HepG2 (cell line): Measurements from ENCODE around the gene FRAS1. TPM values are rescaled to one million over a fixed set of nuclear protein-coding genes. Genes with fewer than 3 reads are reported as not detected.

Source experiments
- ATAC-seq: fragments of 200-7000 bp; cut with Tn5 transposase; 3 replicates; pipeline ENCODE4 v1.9.1; 2020; ENCODE audit warnings: mild to moderate bottlenecking, moderate library complexity
- BruUV-seq: library from RNA; stranded (reverse); fragments of 400-500 nt; replicated peaks from 2 replicates; lab custom pipeline; 2021; lab: Mats Ljungman, UMichigan
- CTCF ChIA-PET: fragments of 300-600 bp; formaldehyde crosslinking; extraction: SDS; loops from one replicate; lab custom pipeline; 2021; ENCODE audit warnings: low total read pairs, inconsistent platforms, low intra/inter-chr PET ratio; lab: Yijun Ruan, JAX
- POLR2A ChIA-PET: fragments of 350-600 bp; sonication (Branson Sonifier 250); formaldehyde crosslinking; loops from one replicate; lab custom pipeline; 2020; ENCODE audit warnings: antibody characterized with exemption, inconsistent platforms; lab: Yijun Ruan, JAX
- DNase-seq: peaks from one replicate; pipeline ENCODE4 v3.0.0-alpha.2; 2015; ENCODE audit warnings: low spot score
- FAIRE-seq: peaks from 3 replicates; lab custom pipeline; 2011; peaks lifted over from hg19 to GRCh38; lab: Jason Lieb, UNC
- H2AFZ ChIP-seq: one replicate; pipeline ENCODE4 v1.6.1; 2011; ENCODE audit warnings: low read length, inconsistent platforms
- H3K27ac ChIP-seq: fragments of 300-600 bp; 3 replicates; pipeline ENCODE4 v1.8.0; 2011; ENCODE audit warnings: mixed run types, mild to moderate bottlenecking, mixed read lengths, low read length, inconsistent platforms; ENCODE audit not compliant: insufficient read depth; ENCODE audit errors: extremely low read length
- H3K27me3 ChIP-seq, 2 experiments: fragments of 200-600 bp in 1 of 2; 2 replicates in 1 of 2; 3 replicates in 1 of 2; pipeline versions ENCODE4 v1.6.0 to v1.8.0; 2011; ENCODE audit warnings: low read length in 2 of 2, mild to moderate bottlenecking in 2 of 2, moderate library complexity in 2 of 2, inconsistent platforms in 1 of 2; ENCODE audit not compliant: insufficient read depth in 2 of 2, control insufficient read depth in 1 of 2
- H3K36me3 ChIP-seq, 2 experiments: fragments of 200-600 bp in 1 of 2; replicated peaks in 1 of 2; 2 replicates in 1 of 2; 3 replicates in 1 of 2; pipeline versions ENCODE4 v1.5.1 to v1.8.0; 2011; ENCODE audit warnings: low read length in 2 of 2, inconsistent platforms in 1 of 2; ENCODE audit not compliant: insufficient read depth in 2 of 2, control insufficient read depth in 1 of 2
- H3K4me1 ChIP-seq: 2 replicates; pipeline ENCODE4 v1.5.1; 2012; ENCODE audit warnings: low read length, inconsistent platforms; ENCODE audit not compliant: insufficient read depth
- H3K4me2 ChIP-seq: 2 replicates; pipeline ENCODE4 v1.6.0; 2011; ENCODE audit warnings: low read depth, low read length, inconsistent platforms
- H3K4me3 ChIP-seq, 3 experiments: fragments of 200-600 bp in 1 of 3; sonication (generic), shearing (Covaris generic) in 1 of 3; replicated peaks in 1 of 3; 2 replicates each; pipeline ENCODE4 v1.5.1; 2011 to 2016; ENCODE audit warnings: low read length in 3 of 3, inconsistent platforms in 2 of 3, low read depth in 2 of 3, mild to moderate bottlenecking in 2 of 3, control low read depth in 1 of 3, mixed read lengths in 1 of 3; ENCODE audit not compliant: insufficient read depth in 1 of 3
- H3K79me2 ChIP-seq: one replicate; pipeline ENCODE4 v1.6.1; 2011; ENCODE audit warnings: low read length, inconsistent platforms; ENCODE audit not compliant: insufficient read depth
- H3K9ac ChIP-seq: 2 replicates; pipeline ENCODE4 v1.6.0; 2011; ENCODE audit warnings: mild to moderate bottlenecking, low read depth, low read length, inconsistent platforms; ENCODE audit not compliant: insufficient read depth
- H3K9me3 ChIP-seq: 2 replicates; pipeline ENCODE4 v1.5.1; 2012; ENCODE audit warnings: mild to moderate bottlenecking, low read length
- H4K20me1 ChIP-seq: 2 replicates; pipeline ENCODE4 v1.6.0; 2011; ENCODE audit warnings: inconsistent platforms, mild to moderate bottlenecking, low read length, moderate library complexity; ENCODE audit not compliant: insufficient read depth
- AHR ChIP-seq: IDR thresholded peaks from 2 replicates; pipeline ENCODE4 v1.6.1; 2018; ENCODE audit warnings: missing genetic modification reagents, missing compliant biosample characterization
- CEBPB ChIP-seq: IDR thresholded peaks from 2 replicates; pipeline ENCODE4 v1.6.1; 2011; ENCODE audit warnings: low read depth, low read length, improper control_type of control experiment, borderline replicate concordance
- CEBPG ChIP-seq: IDR thresholded peaks from 2 replicates; pipeline ENCODE4 v1.6.1; 2016
- HNRNPH1 ChIP-seq: fragments of 200-400 bp; formaldehyde crosslinking; optimal IDR thresholded peaks from 2 replicates; pipeline ENCODE3; 2017; ENCODE audit warnings: mild to moderate bottlenecking, low read depth, low read length
- RARA ChIP-seq: IDR thresholded peaks from 2 replicates; pipeline ENCODE4 v1.6.1; 2016; ENCODE audit warnings: missing genetic modification reagents, missing compliant biosample characterization
- ZC3H13 ChIP-seq: sonication (generic); formaldehyde crosslinking; IDR thresholded peaks from 2 replicates; pipeline ENCODE4 v1.8.1; 2023; ENCODE audit warnings: mild to moderate bottlenecking, missing genetic modification reagents, moderate library complexity
- ZFP36L2 ChIP-seq: sonication (generic); formaldehyde crosslinking; IDR thresholded peaks from 2 replicates; pipeline ENCODE4 v1.4.0; 2020; ENCODE audit warnings: missing genetic modification reagents
- ZFP62 ChIP-seq: sonication (generic); formaldehyde crosslinking; IDR thresholded peaks from 2 replicates; pipeline ENCODE4 v1.4.0; 2020; ENCODE audit warnings: missing genetic modification reagents
- ZFP82 ChIP-seq: sonication (generic); formaldehyde crosslinking; IDR thresholded peaks from 2 replicates; pipeline ENCODE4 v1.5.1; 2020; ENCODE audit warnings: mild to moderate bottlenecking, missing genetic modification reagents, borderline replicate concordance
- ZGPAT ChIP-seq: IDR thresholded peaks from 2 replicates; pipeline ENCODE4 v1.6.1; 2016; ENCODE audit warnings: mild to moderate bottlenecking
- ZMYM3 ChIP-seq: sonication (generic); formaldehyde crosslinking; IDR thresholded peaks from 2 replicates; pipeline ENCODE4 v1.5.1; 2020; ENCODE audit warnings: mild to moderate bottlenecking, missing genetic modification reagents
- ZNF484 ChIP-seq: sonication (generic); formaldehyde crosslinking; IDR thresholded peaks from 2 replicates; pipeline ENCODE4 v1.5.1; 2020; ENCODE audit warnings: mild to moderate bottlenecking, low read depth, missing genetic modification reagents, borderline replicate concordance
- ZNF691 ChIP-seq: sonication (generic); formaldehyde crosslinking; IDR thresholded peaks from 2 replicates; pipeline ENCODE4 v1.4.0; 2020; ENCODE audit warnings: missing genetic modification reagents, low read depth, mild to moderate bottlenecking, borderline replicate concordance
- ZNF879 ChIP-seq: sonication (generic); formaldehyde crosslinking; IDR thresholded peaks from 2 replicates; pipeline ENCODE4 v1.8.1; 2023; ENCODE audit warnings: missing genetic modification reagents
- WGBS: methylation state at CpG from one replicate; pipeline ENCODE4 v1.1.6; 2017; ENCODE audit warnings: low lambda C conversion rate; 5-methylcytosine and 5-hydroxymethylcytosine counted together
- in situ Hi-C: cut with HindIII; loops from 2 replicates; pipeline ENCODE4 v1.10.0; 2017; ENCODE audit warnings: low pct_unique_long_range_greater_than_20kb; ENCODE audit not compliant: extremely low pct_ligation_motif_present
- intact Hi-C: fragments of 100-400 bp; cut with micrococcal nuclease; formaldehyde crosslinking; loops from one replicate; pipeline ENCODE4 v1.10.0; 2022; ENCODE audit not compliant: unreplicated experiment
- polyA plus RNA-seq, 8 experiments: library from polyadenylated mRNA; depleted of rRNA in 3 of 8; stranded (reverse) in 7 of 8; unstranded in 1 of 8; fragments of >200 nt; fragmentation: Illumina TruSeq in 4 of 8; extraction: Trizol in 4 of 8; gene quantifications; 2 replicates each; pipeline versions ENCODE4 v1.2.1 to v1.2.3, GENCODE V29; 2011 to 2016; ENCODE audit warnings: low read depth in 4 of 8, missing spikeins in 1 of 8, mixed read lengths in 1 of 8; ENCODE audit not compliant: insufficient read depth in 1 of 8
- total RNA-seq, 5 experiments: library from RNA; depleted of rRNA; stranded (reverse); fragments of >200 nt; fragmentation: Illumina TruSeq; extraction: Trizol; gene quantifications; 2 replicates each; pipeline ENCODE4 v1.2.3, GENCODE V29; 2016; ENCODE audit warnings: low read depth in 1 of 5

FRAS1 gene
- total and polyA plus RNA-seq, 2 of the 13 experiments (the other 11 are each of a cell fraction or from before 2014, with no cell fraction given): 22.5 to 31.6 TPM

GRCh38 chr4:78156520-78156919 is 99.4 kb downstream of the FRAS1 start:
- no peak for ATAC-seq
- POLR2A ChIA-PET: interaction anchor here (1.0 to 1.5 kb wide), 2 partner anchors 9 to 97 kb away, joined by 3 to 4 read pairs; no protein-coding TSS in a partner anchor
- Histone ChIP-seq H3K27ac (peak overlapping the region; percentile 75), H3K36me3 (no peaks in the 10 kb centered on the region), H3K4me1 (peaks cover 58% of the 10 kb centered on the region), H3K79me2 (peaks cover 87% of the 10 kb centered on the region), H3K9ac (0 out of 2 replicates have a peak overlapping the region, but pooled peaks have one; percentile 49), H2AFZ (no peak overlapping the region), H3K9me3 (no peaks in the 10 kb centered on the region), H3K4me2 (0 out of 2 replicates have a peak overlapping the region, but pooled peaks have one; percentile 65), H4K20me1 (no peaks in the 10 kb centered on the region), H3K4me3 (no peak overlapping the region), H3K27me3 (no peaks in the 10 kb centered on the region)
- intact Hi-C loops: no loop called here
- CTCF ChIA-PET: no interaction called here
- FAIRE-seq: no peak
- BruUV-seq: no TSS peak
- TF ChIP-seq ZGPAT (no peak), CEBPB (peak; percentile 84; the same call in 1 of the 2 replicates), CEBPG (CRISPR knock-in tag) (peak; percentile 60; the same call in 1 of the 2 replicates)
- no peak for DNase-seq
- WGBS: 84% methylated on average over 5 of the region's 5 CpGs
- in situ Hi-C loops: no loop called here

GRCh38 chr4:78162342-78162741 is 105.2 kb downstream of the FRAS1 start:
- in situ Hi-C loops: no loop called here
- CTCF ChIA-PET: no interaction called here
- H3K36me3 ChIP-seq: no peaks in the 10 kb centered on the region
- no peaks in the 10 kb centered on the region; the same call in 1 of the 2 replicates for H4K20me1 ChIP-seq
- POLR2A ChIA-PET: no interaction called here
- WGBS: 84% methylated on average over 3 of the region's 3 CpGs
- DNase-seq (no peak), FAIRE-seq (no peak), ATAC-seq (no peak)
- no peaks in the 10 kb centered on the region for H3K9me3 ChIP-seq
- H3K27me3 ChIP-seq: no peaks in the 10 kb centered on the region
- peaks cover 72% of the 10 kb centered on the region for H3K79me2 ChIP-seq
- H3K4me1 ChIP-seq: peaks cover 50% of the 10 kb centered on the region
- intact Hi-C loops: no loop called here
- H2AFZ ChIP-seq: no peak overlapping the region
- no TSS peak for BruUV-seq
- no peak overlapping the region for H3K4me2 ChIP-seq
- H3K9ac ChIP-seq: no peak overlapping the region
- no peak overlapping the region for H3K4me3 ChIP-seq
- peak overlapping the region; percentile 3 for H3K27ac ChIP-seq
- no peak for TF ChIP-seq ZFP36L2 (CRISPR knock-in tag)
- TF ChIP-seq ZFP82: no peak
- TF ChIP-seq ZFP62: no peak
- no peak for TF ChIP-seq ZNF691
- TF ChIP-seq RARA (CRISPR knock-in tag): no peak
- TF ChIP-seq ZC3H13 (CRISPR knock-in tag): no peak
- TF ChIP-seq ZMYM3: no peak
- no peak for TF ChIP-seq ZNF879 (CRISPR knock-in tag)
- no peak for TF ChIP-seq ZNF484 (CRISPR knock-in tag)
- TF ChIP-seq AHR (CRISPR knock-in tag): no peak
- no peak for TF ChIP-seq HNRNPH1
